Caco-2 (cell line): ENCODE measurements around the gene NES. TPM values are rescaled to one million over a fixed set of nuclear protein-coding genes. Genes with fewer than 3 reads are reported as not detected.

Experiments used
- BruUV-seq: library from RNA; stranded (reverse); fragments of 400-500 nt; replicated peaks from 2 replicates; lab custom pipeline; 2021; lab: Mats Ljungman, UMichigan
- CTCF ChIA-PET: fragments of 300-600 bp; sonication (Branson Sonifier 250); formaldehyde crosslinking; loops from one replicate; lab custom pipeline; 2022; ENCODE audit warnings: antibody characterized with exemption; lab: Charles Lee
- POLR2A ChIA-PET: fragments of 300-600 bp; sonication (Branson Sonifier 250); formaldehyde crosslinking; loops from one replicate; lab custom pipeline; 2022; ENCODE audit warnings: antibody characterized with exemption; lab: Charles Lee
- DNase-seq, 2 experiments: peaks; one replicate each; pipeline versions ENCODE4 v3.0.0 to v3.0.0-alpha.2; 2020 to 2022
- H3K27me3 ChIP-seq: replicated peaks from 2 replicates; pipeline ENCODE4 v1.6.0; 2011; ENCODE audit warnings: low read length; ENCODE audit not compliant: control insufficient read depth, insufficient read depth
- H3K36me3 ChIP-seq: 2 replicates; pipeline ENCODE4 v1.5.1; 2011; ENCODE audit warnings: low read length; ENCODE audit not compliant: control insufficient read depth, insufficient read depth
- H3K4me1 ChIP-seq: fragments of 250-450 bp; sonication (Bioruptor Pico); 2 replicates; pipeline ENCODE4 v1.5.1; 2020; ENCODE audit warnings: mild to moderate bottlenecking
- H3K4me3 ChIP-seq: 2 replicates; pipeline ENCODE4 v1.5.1; 2011; ENCODE audit warnings: low read depth, mild to moderate bottlenecking, control low read depth, low read length
- H3K9me3 ChIP-seq: fragments of 250-450 bp; sonication (Bioruptor Pico); 2 replicates; pipeline ENCODE4 v1.5.1; 2020; ENCODE audit warnings: mild to moderate bottlenecking, moderate library complexity
- H3K27ac Mint-ChIP-seq: one replicate; pipeline ENCODE4 v1.8.0; 2022; ENCODE audit warnings: mixed read lengths; ENCODE audit not compliant: unreplicated experiment
- H3K27me3 Mint-ChIP-seq: one replicate; pipeline ENCODE4 v1.8.0; 2022; ENCODE audit warnings: mixed read lengths; ENCODE audit not compliant: insufficient read depth, unreplicated experiment
- H3K36me3 Mint-ChIP-seq: one replicate; pipeline ENCODE4 v1.8.0; 2022; ENCODE audit warnings: mild to moderate bottlenecking, mixed read lengths; ENCODE audit not compliant: insufficient read depth, unreplicated experiment
- H3K4me1 Mint-ChIP-seq: one replicate; pipeline ENCODE4 v1.8.0; 2022; ENCODE audit warnings: low read depth, mixed read lengths; ENCODE audit not compliant: unreplicated experiment
- H3K4me3 Mint-ChIP-seq: one replicate; pipeline ENCODE4 v1.8.0; 2022; ENCODE audit warnings: mild to moderate bottlenecking, moderate library complexity, mixed read lengths; ENCODE audit not compliant: unreplicated experiment
- H3K9me3 Mint-ChIP-seq: one replicate; pipeline ENCODE4 v1.8.0; 2022; ENCODE audit warnings: mixed read lengths; ENCODE audit not compliant: unreplicated experiment
- CTCF ChIP-seq, 2 experiments: fragments of 200-600 bp in 1 of 2; IDR thresholded peaks; 1 replicate in 1 of 2; 2 replicates in 1 of 2; pipeline versions ENCODE4 v1.5.1 to v1.8.0; 2011 to 2022; ENCODE audit warnings: antibody characterized with exemption in 1 of 2, control low read depth in 1 of 2, inconsistent platforms in 1 of 2, low read depth in 1 of 2, low read length in 1 of 2, mild to moderate bottlenecking in 1 of 2, moderate library complexity in 1 of 2; ENCODE audit not compliant: insufficient read depth in 1 of 2, severe bottlenecking in 1 of 2, unreplicated experiment in 1 of 2
- intact Hi-C: fragments of 100-400 bp; cut with micrococcal nuclease; formaldehyde crosslinking; loops from one replicate; pipeline ENCODE4 v1.10.0; 2022; ENCODE audit not compliant: unreplicated experiment
- total RNA-seq: library from RNA; stranded (reverse); gene quantifications from 2 replicates; pipeline ENCODE4 v1.2.3, GENCODE V29; 2022

NES gene
- total RNA-seq, 1 experiment from 2014 or later: 18.0 TPM

DNA sequence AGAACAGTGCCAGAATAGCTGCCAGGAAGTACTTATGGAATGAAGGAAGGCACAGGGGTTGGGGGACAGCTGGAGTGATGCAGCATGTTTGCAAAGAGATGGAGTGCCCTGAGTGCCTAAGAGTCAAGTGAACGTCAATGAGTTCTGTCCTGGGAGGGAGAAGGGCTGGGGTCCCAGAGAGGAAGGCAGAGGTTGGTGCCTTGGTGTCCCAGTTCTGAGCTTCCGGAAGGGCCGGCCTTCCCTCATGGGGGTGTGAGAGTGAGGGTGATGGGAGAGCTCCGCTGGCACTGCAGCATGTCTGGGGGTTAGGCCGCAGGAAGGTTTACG, 17.6 kb downstream of the NES start:
- DNase-seq: no peak
- ChIA-PET POLR2A (no interaction called here), CTCF (interaction anchor here (0.6 to 3.1 kb wide), 12 partner anchors 17 to 202 kb away, joined by 3 to 61 read pairs (median 5); partner anchors contain the start of genes CRABP2, MRPL24 and NES)
- Mint-ChIP-seq H3K9me3 (no peaks in the 10 kb centered on the region), H3K36me3 (peaks cover 4% of the 10 kb centered on the region), H3K4me1 (peaks cover 48% of the 10 kb centered on the region), H3K4me3 (peak overlapping the region; percentile 77), H3K27ac (peak overlapping the region; percentile 92), H3K27me3 (peaks cover 2% of the 10 kb centered on the region)
- no TSS peak for BruUV-seq
- TF ChIP-seq CTCF (IDR thresholded peaks at IDR 0.05; ENCODE audit: insufficient read depth in 1 of 2, low read depth in 1 of 2, low read length in 1 of 2, severe bottlenecking in 1 of 2, unreplicated experiment in 1 of 2): no peak
- Histone ChIP-seq H3K27me3 (no peaks in the 10 kb centered on the region), H3K36me3 (no peaks in the 10 kb centered on the region), H3K4me3 (no peak overlapping the region), H3K9me3 (no peaks in the 10 kb centered on the region), H3K4me1 (peaks cover 37% of the 10 kb centered on the region)
- intact Hi-C loops: no loop called here

DNA sequence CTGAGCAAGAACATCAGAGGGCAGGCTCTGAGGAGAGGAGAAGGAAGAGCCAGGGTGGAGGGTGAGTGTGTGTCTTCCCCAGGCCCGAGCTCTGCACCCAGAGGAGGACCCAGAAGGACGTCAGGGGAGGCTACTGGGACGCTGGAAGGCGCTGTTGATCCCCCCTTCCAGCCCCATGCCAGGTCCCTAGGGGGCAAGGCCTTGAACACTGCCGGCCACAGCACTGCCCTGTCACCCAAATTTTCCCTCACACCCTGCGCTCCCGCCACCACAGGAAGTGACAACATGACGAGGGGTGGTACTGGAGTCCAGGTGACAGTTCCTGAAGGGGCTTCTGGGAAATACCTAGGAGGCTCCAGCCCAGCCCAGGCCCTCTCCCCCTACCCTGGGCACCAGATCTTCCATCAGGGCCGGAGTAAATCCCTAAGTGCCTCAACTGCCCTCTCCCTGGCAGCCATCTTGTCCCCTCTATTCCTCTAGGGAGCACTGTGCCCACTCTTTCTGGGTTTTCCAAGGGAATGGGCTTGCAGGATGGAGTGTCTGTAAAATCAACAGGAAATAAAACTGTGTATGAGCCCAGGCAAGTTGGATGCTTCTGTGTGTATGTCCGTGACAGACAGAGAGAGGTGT, 18.1 kb downstream of the NES start:
- no peaks in the 10 kb centered on the region for H3K9me3 Mint-ChIP-seq
- CTCF ChIA-PET: interaction anchor here (0.8 to 3.1 kb wide), 12 partner anchors 18 to 202 kb away, joined by 3 to 61 read pairs (median 5); partner anchors contain the start of genes CRABP2, MRPL24 and NES
- Histone ChIP-seq H3K9me3 (no peaks in the 10 kb centered on the region), H3K4me1 (peaks cover 32% of the 10 kb centered on the region), H3K27me3 (no peaks in the 10 kb centered on the region), H3K36me3 (no peaks in the 10 kb centered on the region), H3K4me3 (no peak overlapping the region)
- TF ChIP-seq CTCF (IDR thresholded peaks at IDR 0.05; ENCODE audit: insufficient read depth in 1 of 2, low read depth in 1 of 2, low read length in 1 of 2, severe bottlenecking in 1 of 2, unreplicated experiment in 1 of 2): no peak
- H3K4me1 Mint-ChIP-seq: peaks cover 44% of the 10 kb centered on the region
- DNase-seq: no peak
- H3K4me3 Mint-ChIP-seq: peak overlapping the region; percentile 77
- peaks cover 4% of the 10 kb centered on the region for H3K36me3 Mint-ChIP-seq
- POLR2A ChIA-PET: no interaction called here
- peak overlapping the region; percentile 92 for H3K27ac Mint-ChIP-seq
- no TSS peak for BruUV-seq
- H3K27me3 Mint-ChIP-seq: peaks cover 7% of the 10 kb centered on the region
- intact Hi-C loops: no loop called here

GRCh38 chr1:156658496-156658895, 18.7 kb downstream of the NES start:
- Mint-ChIP-seq H3K36me3 (peaks cover 4% of the 10 kb centered on the region), H3K9me3 (no peaks in the 10 kb centered on the region), H3K27me3 (peaks cover 7% of the 10 kb centered on the region), H3K4me1 (peaks cover 38% of the 10 kb centered on the region), H3K4me3 (no peak overlapping the region), H3K27ac (no peak overlapping the region)
- no peak for TF ChIP-seq CTCF (IDR thresholded peaks at IDR 0.05; ENCODE audit: insufficient read depth in 1 of 2, low read depth in 1 of 2, low read length in 1 of 2, severe bottlenecking in 1 of 2, unreplicated experiment in 1 of 2)
- DNase-seq: no peak
- no peaks in the 10 kb centered on the region for H3K9me3 ChIP-seq
- CTCF ChIA-PET: interaction anchor here (0.6 to 1.5 kb wide), 4 partner anchors 18 to 34 kb away, joined by 5 to 6 read pairs (median 5); partner anchors contain the start of gene NES
- no peaks in the 10 kb centered on the region for H3K36me3 ChIP-seq
- no TSS peak for BruUV-seq
- intact Hi-C loops: no loop called here
- no peak overlapping the region for H3K4me3 ChIP-seq
- H3K4me1 ChIP-seq: peaks cover 28% of the 10 kb centered on the region
- H3K27me3 ChIP-seq: no peaks in the 10 kb centered on the region
- POLR2A ChIA-PET: no interaction called here
